OCI-LY3 (cell line): ENCODE measurements around the gene RBBP8NL.

ENCODE experiments used
- H2AFZ ChIP-seq: fragments of 200-600, 300-600 bp; shearing (Covaris generic); 2 replicates; pipeline ENCODE4 v1.6.0; 2014; ENCODE audit warnings: antibody characterized with exemption, low read depth, low read length
- H3K27ac ChIP-seq: fragments of 200-600, 300-600 bp; sonication (generic); 2 replicates; pipeline ENCODE4 v1.5.1; 2014; ENCODE audit warnings: mild to moderate bottlenecking, low read length, moderate library complexity, mixed read lengths
- H3K27me3 ChIP-seq: fragments of 200-600, 300-600 bp; sonication (generic); 2 replicates; pipeline ENCODE4 v1.6.1; 2014; ENCODE audit warnings: low read depth, low read length, mixed read lengths
- H3K36me3 ChIP-seq: fragments of 200-600, 300-600 bp; sonication (generic); replicated peaks from 2 replicates; pipeline ENCODE3; 2014; ENCODE audit warnings: low read depth, low read length, mixed read lengths
- H3K4me1 ChIP-seq: fragments of 300-600, 200-600 bp; sonication (generic); 2 replicates; pipeline ENCODE4 v1.6.1; 2014; ENCODE audit warnings: low read length, mixed read lengths
- H3K4me2 ChIP-seq: fragments of 200-600, 300-600 bp; sonication (generic); 2 replicates; pipeline ENCODE4 v1.6.1; 2014; ENCODE audit warnings: low read length, mixed read lengths
- H3K4me3 ChIP-seq: fragments of 300-600, 200-600 bp; sonication (generic); 2 replicates; pipeline ENCODE4 v1.5.1; 2014; ENCODE audit warnings: antibody characterized with exemption, mild to moderate bottlenecking, low read length, moderate library complexity
- H3K79me2 ChIP-seq: fragments of 300-600, 200-600 bp; shearing (Covaris generic); 2 replicates; pipeline ENCODE4 v1.6.1; 2014; ENCODE audit warnings: mild to moderate bottlenecking, low read length, mixed read lengths
- H3K9ac ChIP-seq: fragments of 300-600, 200-600 bp; shearing (Covaris generic); 2 replicates; pipeline ENCODE4 v1.6.0; 2014; ENCODE audit warnings: mild to moderate bottlenecking, low read length, moderate library complexity
- H3K9me3 ChIP-seq: fragments of 200-600, 300-600 bp; shearing (Covaris generic); 2 replicates; pipeline ENCODE4 v1.6.1; 2014; ENCODE audit warnings: low read length, mixed read lengths; ENCODE audit not compliant: insufficient read depth
- H4K20me1 ChIP-seq: fragments of 200-600, 300-600 bp; sonication (generic); 2 replicates; pipeline ENCODE4 v1.6.1; 2016; ENCODE audit warnings: low read length, mixed read lengths; ENCODE audit not compliant: insufficient read depth
- CTCF ChIP-seq: fragments of 200-600, 300-600 bp; sonication (generic); IDR thresholded peaks from 2 replicates; pipeline ENCODE4 v1.5.1; 2014; ENCODE audit warnings: antibody characterized with exemption, low read length, low read depth
- EZH2phosphoT487 ChIP-seq: fragments of 200-600 bp; shearing (Covaris generic); IDR thresholded peaks from 2 replicates; pipeline ENCODE4 v1.6.1; 2018; ENCODE audit warnings: antibody characterized with exemption, mixed run types, low read depth

RBBP8NL gene

DNA sequence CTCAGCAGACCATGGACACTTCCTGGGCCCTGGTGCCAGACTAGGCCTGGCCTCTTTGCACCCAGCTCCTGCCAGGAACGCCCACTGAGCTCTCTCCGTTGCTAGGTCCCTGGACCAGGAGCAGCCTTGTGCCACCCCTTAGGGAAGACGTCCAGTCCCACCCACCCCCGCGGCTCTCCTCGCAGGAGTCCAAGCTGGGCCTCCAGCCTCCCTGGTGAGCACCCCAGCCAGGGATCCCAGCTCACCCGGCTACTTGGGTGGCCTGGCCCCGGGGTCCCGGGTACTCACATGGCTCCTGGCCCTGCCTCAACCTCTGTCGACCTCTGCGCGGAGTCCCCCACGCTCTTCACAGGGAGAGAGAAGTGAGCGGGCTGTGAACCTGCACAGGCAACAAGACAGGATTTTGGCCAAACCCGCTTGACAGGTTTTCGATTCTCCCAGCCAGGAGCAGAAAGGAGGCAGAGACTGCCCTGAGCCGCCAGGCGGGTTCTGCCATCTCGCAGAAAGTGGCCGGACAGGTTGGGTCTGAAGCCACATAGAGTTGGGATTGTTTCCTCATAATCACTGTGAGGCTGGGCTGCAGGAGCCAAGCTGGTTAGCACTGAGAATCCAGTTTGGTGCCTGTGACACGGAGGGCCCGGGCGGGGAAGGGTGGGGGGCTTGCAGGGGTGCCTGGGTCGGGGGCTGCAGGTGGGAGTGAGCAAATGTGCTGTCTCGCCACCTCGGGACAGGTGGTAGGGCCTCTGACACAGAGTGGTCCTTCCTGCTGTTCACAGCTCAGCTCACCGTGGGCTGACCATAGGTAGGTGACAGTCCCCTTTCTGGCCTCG is at the start of gene RBBP8NL:
RBBP8NL (minus strand) TSS at position 368 of the 830 bp plus-strand sequence. CDS start 7,892 bp downstream, outside the sequence.
- Histone ChIP-seq H3K4me2 (no peak within 1 kb of the TSS), H3K79me2 (no peaks in the 10 kb centered on the region), H3K27ac (no peak within 1 kb of the TSS), H3K9ac (no peak within 1 kb of the TSS), H3K36me3 (no peaks in the 10 kb centered on the region), H3K4me3 (no peak within 1 kb of the TSS), H4K20me1 (no peaks in the 10 kb centered on the region), H2AFZ (no peak within 1 kb of the TSS), H3K4me1 (no peaks in the 10 kb centered on the region), H3K9me3 (no peaks in the 10 kb centered on the region), H3K27me3 (peaks cover 6% of the 10 kb centered on the region)
- no peak for TF ChIP-seq EZH2phosphoT487
- no peak for TF ChIP-seq CTCF

DNA sequence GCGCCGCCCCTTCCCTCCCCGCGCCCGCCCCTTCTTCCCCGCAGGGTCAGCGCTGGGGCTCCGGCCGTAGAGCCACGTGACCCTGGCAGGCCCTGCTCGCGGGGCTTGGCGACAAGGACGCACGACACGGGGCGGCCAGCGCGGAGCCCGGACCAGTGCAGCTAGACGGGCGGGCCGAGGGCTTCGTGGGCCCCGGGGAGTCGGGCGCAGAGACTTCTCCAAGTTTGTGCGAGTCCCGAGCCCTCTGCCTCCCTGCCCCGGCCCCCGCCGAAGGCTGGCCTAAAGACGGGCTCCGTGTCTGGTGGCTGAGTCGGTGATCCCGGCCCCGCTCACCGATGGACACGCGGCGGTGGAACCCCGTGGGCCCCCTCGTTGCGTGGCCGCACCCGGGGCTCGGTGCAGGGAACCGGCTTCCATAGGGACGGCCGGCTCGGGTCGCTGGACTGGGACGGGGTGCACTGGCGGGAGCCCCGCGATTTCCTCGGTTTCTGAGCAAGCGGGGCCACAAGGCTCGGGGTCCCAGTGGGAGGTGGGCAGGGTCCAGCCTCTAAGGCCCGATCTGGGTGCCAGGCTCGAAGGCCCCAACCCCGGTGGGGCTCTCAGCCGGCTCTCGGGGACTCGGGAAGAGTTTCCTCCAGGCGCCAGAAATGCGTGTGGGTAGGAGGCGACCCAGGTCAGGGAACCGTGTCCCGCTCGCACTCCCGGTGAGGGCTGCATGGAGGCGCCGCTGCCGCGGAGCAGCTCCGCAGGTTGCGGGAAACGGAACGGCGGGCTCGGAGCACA is 48.9 kb upstream of the RBBP8NL start:
- TF ChIP-seq EZH2phosphoT487, result no peak
- TF ChIP-seq CTCF, result no peak
- Histone ChIP-seq H4K20me1 (no peaks in the 10 kb centered on the region), H3K4me3 (no peak overlapping the region), H2AFZ (no peak overlapping the region), H3K27me3 (peaks cover 16% of the 10 kb centered on the region), H3K27ac (no peak overlapping the region), H3K9me3 (no peaks in the 10 kb centered on the region), H3K4me2 (no peak overlapping the region), H3K9ac (no peak overlapping the region), H3K4me1 (peaks cover 6% of the 10 kb centered on the region), H3K36me3 (no peaks in the 10 kb centered on the region), H3K79me2 (no peaks in the 10 kb centered on the region)

DNA sequence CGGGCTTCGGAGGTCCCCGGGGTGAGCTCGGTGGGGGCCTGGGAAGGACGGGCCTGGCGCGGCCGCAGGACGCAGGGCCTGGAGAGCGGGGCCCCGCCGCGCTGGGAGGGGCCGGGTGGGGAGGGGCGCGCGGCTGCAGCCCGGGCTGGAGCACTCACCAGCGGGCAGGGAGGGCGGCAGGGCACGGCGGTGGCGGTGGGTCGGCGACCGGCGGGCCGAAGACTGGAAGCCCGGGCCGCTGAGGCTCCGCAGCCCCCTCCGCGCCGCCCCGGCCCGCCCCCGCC is 48.4 kb upstream of the RBBP8NL start, which contains the start of gene GATA5:
GATA5 (minus strand) TSS at position 224 of the 284 bp plus-strand sequence. CDS start 474 bp downstream, outside the sequence.
- Histone ChIP-seq H3K4me2 (no peak within 1 kb of the TSS), H3K9ac (no peak within 1 kb of the TSS), H3K79me2 (no peaks in the 10 kb centered on the region), H4K20me1 (no peaks in the 10 kb centered on the region), H3K36me3 (no peaks in the 10 kb centered on the region), H3K27me3 (peaks cover 15% of the 10 kb centered on the region; the same call in 1 of the 2 replicates), H3K9me3 (no peaks in the 10 kb centered on the region), H3K27ac (no peak within 1 kb of the TSS), H2AFZ (no peak within 1 kb of the TSS), H3K4me1 (peaks cover 6% of the 10 kb centered on the region), H3K4me3 (no peak within 1 kb of the TSS)
- TF ChIP-seq EZH2phosphoT487, result no peak
- no peak for TF ChIP-seq CTCF

DNA sequence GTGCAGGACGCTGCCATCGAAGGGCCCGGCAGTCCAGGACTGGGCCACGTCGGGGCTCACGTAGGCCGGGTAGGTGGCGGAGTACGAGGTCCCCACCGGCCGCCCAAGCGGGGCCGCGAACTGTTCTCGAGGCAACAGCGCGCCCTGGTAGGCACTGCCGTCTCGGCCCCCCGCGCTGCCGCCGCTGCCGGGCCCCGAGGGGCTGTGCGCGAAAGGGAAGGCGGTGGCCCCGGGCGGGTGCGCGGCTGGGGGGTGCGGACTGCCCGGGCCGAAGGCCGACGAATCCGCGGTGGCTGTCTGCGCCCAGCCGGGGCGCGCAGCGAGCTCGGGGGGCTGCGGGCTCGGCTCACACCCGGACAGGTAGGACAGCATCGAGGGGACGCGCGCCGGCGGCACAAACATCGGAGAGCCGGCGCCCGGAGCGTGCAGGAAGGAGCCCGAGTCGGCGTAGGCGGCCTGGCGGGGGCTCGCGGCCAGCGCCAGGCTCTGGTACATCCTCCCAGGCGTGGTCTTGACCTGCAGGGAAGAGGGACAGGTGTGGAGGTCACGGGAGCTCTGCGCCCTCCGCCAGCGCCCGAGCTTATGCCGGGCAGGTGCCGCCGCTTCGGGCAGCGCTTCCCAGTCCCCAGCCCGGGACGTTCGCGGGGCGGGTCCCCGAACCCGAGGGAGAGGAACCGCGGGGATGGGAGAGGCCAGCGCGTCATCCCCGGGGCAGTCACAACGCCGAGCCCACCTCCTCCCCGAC is 47.9 kb upstream of the RBBP8NL start:
- H4K20me1 ChIP-seq, result no peaks in the 10 kb centered on the region
- no peak overlapping the region for H3K27ac ChIP-seq
- H3K9me3 ChIP-seq, result no peaks in the 10 kb centered on the region
- no peaks in the 10 kb centered on the region for H3K79me2 ChIP-seq
- peaks cover 15% of the 10 kb centered on the region; the same call in 1 of the 2 replicates for H3K27me3 ChIP-seq
- no peak overlapping the region for H3K4me2 ChIP-seq
- peaks cover 1% of the 10 kb centered on the region for H3K4me1 ChIP-seq
- H3K36me3 ChIP-seq, result no peaks in the 10 kb centered on the region
- H2AFZ ChIP-seq, result no peak overlapping the region
- TF ChIP-seq CTCF (no peak), EZH2phosphoT487 (no peak)
- H3K9ac ChIP-seq, result no peak overlapping the region
- no peak overlapping the region for H3K4me3 ChIP-seq
